ENCODE results near the gene ZNF831. TPM values are rescaled to one million over a fixed set of nuclear protein-coding genes. Genes with fewer than 3 reads are reported as not detected.

The ZNF831 gene
- total and polyA plus RNA-seq, 11 donors, result 0.02 to 0.77 (median 0.06) TPM; not detected in 2

GRCh38 chr20:59179988-59180387 lies 16.4 kb downstream of the ZNF831 start:
- WGBS, 4 donors, result 91 to 95% (median 92%) methylated on average over 5 of the region's 5 CpGs
- intact Hi-C loops (cut with DNase I), result loop anchor here in 2 of 10 donors (5.0 kb wide), 2 partner anchors 38 to 73 kb away; no protein-coding TSS in a partner anchor
- no peaks in the 10 kb centered on the region for H3K27me3 ChIP-seq

GRCh38 chr20:59181936-59182335 lies 18.3 kb downstream of the ZNF831 start:
- Histone ChIP-seq H3K27ac (no peak overlapping the region), H3K36me3 (no peaks in the 10 kb centered on the region), H3K9me3 (peaks cover 0 to 9% (median 0%) of the 10 kb centered on the region in 12 donors), H3K4me3 (no peak overlapping the region), H3K27me3 (no peaks in the 10 kb centered on the region), H3K4me1 (peaks cover 0 to 19% (median 6%) of the 10 kb centered on the region in 12 donors)
- 83 to 91% (median 84%) methylated on average over 2 of the region's 2 CpGs for WGBS, 4 donors
- no peak for ATAC-seq
- TF ChIP-seq CTCF (IDR thresholded peaks at IDR 0.05) (no peak), POLR2A (IDR thresholded peaks at IDR 0.05) (no peak)
- intact Hi-C loops (cut with DNase I), result loop anchor here in 2 of 10 donors (5.0 kb wide), 2 partner anchors 40 to 75 kb away; no protein-coding TSS in a partner anchor
- no peak for DNase-seq

More at GRCh38 chr20:59179988-59180387, 16.4 kb downstream of the ZNF831 start:
- Histone ChIP-seq H3K27ac (peak overlapping the region in 9 of 12 donors; percentile 26 to 83 (median 64)), H3K4me3 (no peak overlapping the region), H3K9me3 (peaks cover 0 to 9% (median 0%) of the 10 kb centered on the region in 12 donors), H3K36me3 (no peaks in the 10 kb centered on the region), H3K4me1 (peaks cover 0 to 35% (median 13%) of the 10 kb centered on the region in 12 donors)
- no peak for TF ChIP-seq POLR2A (IDR thresholded peaks at IDR 0.05)
- no peak for TF ChIP-seq CTCF (IDR thresholded peaks at IDR 0.05)
- DNase-seq, result no peak
- ATAC-seq, result no peak

GRCh38 chr20:59182401-59183044 lies 18.9 kb downstream of the ZNF831 start:
- Histone ChIP-seq H3K9me3 (peaks cover 0 to 9% (median 0%) of the 10 kb centered on the region in 12 donors), H3K27ac (no peak overlapping the region), H3K4me1 (peaks cover 0 to 19% (median 6%) of the 10 kb centered on the region in 12 donors), H3K36me3 (no peaks in the 10 kb centered on the region), H3K4me3 (no peak overlapping the region), H3K27me3 (no peaks in the 10 kb centered on the region)
- DNase-seq (no peak), ATAC-seq (no peak)
- intact Hi-C loops (cut with DNase I), result loop anchor here in 2 of 10 donors (5.0 kb wide), 2 partner anchors 40 to 75 kb away; no protein-coding TSS in a partner anchor
- TF ChIP-seq CTCF (IDR thresholded peaks at IDR 0.05), result no peak
- no peak for TF ChIP-seq POLR2A (IDR thresholded peaks at IDR 0.05)
- WGBS, 4 donors, result 84 to 90% (median 87%) methylated on average over 7 of the region's 7 CpGs

DNA sequence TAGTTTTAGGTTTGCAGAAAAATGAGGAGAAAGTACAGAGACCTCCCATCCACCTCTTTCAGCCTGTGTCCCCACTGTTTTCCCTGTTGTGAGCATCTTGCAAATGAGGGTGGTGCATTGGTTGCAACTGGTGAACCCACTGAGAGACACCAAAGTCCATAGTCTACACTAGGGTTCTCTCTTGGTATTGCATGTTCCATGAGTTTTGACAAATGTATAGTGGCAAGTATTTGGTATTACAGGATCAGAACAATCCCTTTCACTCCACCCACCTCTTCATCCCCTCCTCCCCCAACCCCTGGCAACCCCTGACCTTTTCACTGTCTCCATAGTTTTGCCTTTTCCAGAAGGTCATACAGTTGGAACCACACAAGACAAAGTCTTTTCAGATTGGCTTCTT lies 20.1 kb downstream of the ZNF831 start:
- Histone ChIP-seq H3K4me1 (peaks cover 0 to 12% (median 5%) of the 10 kb centered on the region in 12 donors), H3K4me3 (no peak overlapping the region), H3K36me3 (no peaks in the 10 kb centered on the region), H3K27me3 (no peaks in the 10 kb centered on the region), H3K9me3 (peaks cover 0 to 9% (median 0%) of the 10 kb centered on the region in 12 donors), H3K27ac (no peak overlapping the region)
- ATAC-seq (no peak), DNase-seq (no peak)
- intact Hi-C loops (cut with DNase I), result loop anchor here in 2 of 10 donors (5.0 kb wide), 2 partner anchors 41 to 76 kb away; no protein-coding TSS in a partner anchor
- TF ChIP-seq POLR2A (IDR thresholded peaks at IDR 0.05) (no peak), CTCF (IDR thresholded peaks at IDR 0.05) (peak in 1 of 12 donors; percentile 7)

All from heart left ventricle (tissue), 16 donors.